HG02571 (cell line): ENCODE measurements around the gene CEBPZOS.
A peak's percentile ranks its signal among the peaks of the same experiment; 100 is the strongest.

Experiments
- ATAC-seq: cut with Tn5 transposase; IDR thresholded peaks from one replicate; pipeline ENCODE4 v1.9.1; 2021; ENCODE audit warnings: mild to moderate bottlenecking, moderate library complexity; ENCODE audit not compliant: unreplicated experiment

The CEBPZOS gene

GRCh38 chr2:37196320-37197195, at the start of gene CEBPZOS:
CEBPZOS (plus strand) TSS chr2:37196496; CDS start chr2:37199705, 3,209 bp downstream.
- peak; percentile 72 for ATAC-seq

GRCh38 chr2:37148325-37148724, 48.0 kb upstream of the CEBPZOS start:
- no peak for ATAC-seq

- ATAC-seq: no peak
These were observed 46.5 kb upstream of the CEBPZOS start for GRCh38 chr2:37149626-37150322.

GRCh38 chr2:37153224-37153623, 43.1 kb upstream of the CEBPZOS start:
- ATAC-seq: no peak

- no peak for ATAC-seq
These were observed 41.5 kb upstream of the CEBPZOS start for GRCh38 chr2:37154785-37155184.

- ATAC-seq: peak; percentile 10
These were observed 40.0 kb upstream of the CEBPZOS start for GRCh38 chr2:37156071-37156856.

GRCh38 chr2:37156857-37157714, 39.2 kb upstream of the CEBPZOS start, which contains the start of gene EIF2AK2:
EIF2AK2 (minus strand) TSS chr2:37156980; CDS start chr2:37147806, 9,174 bp downstream.
- ATAC-seq: peak; percentile 90

GRCh38 chr2:37164757-37165156, 31.5 kb upstream of the CEBPZOS start:
- no peak for ATAC-seq

- ATAC-seq: no peak
These were observed 28.6 kb upstream of the CEBPZOS start for GRCh38 chr2:37167636-37168180.

GRCh38 chr2:37168217-37168981, 27.9 kb upstream of the CEBPZOS start:
- ATAC-seq: no peak

GRCh38 chr2:37171624-37171950, 24.7 kb upstream of the CEBPZOS start:
- no peak for ATAC-seq

GRCh38 chr2:37173741-37174140, 22.6 kb upstream of the CEBPZOS start:
- ATAC-seq: no peak

GRCh38 chr2:37180006-37180639, 16.2 kb upstream of the CEBPZOS start:
- no peak for ATAC-seq

- no peak for ATAC-seq
These were observed 15.7 kb upstream of the CEBPZOS start for GRCh38 chr2:37180640-37181039.

- no peak for ATAC-seq
These were observed 14.3 kb upstream of the CEBPZOS start for GRCh38 chr2:37181726-37182684.

- no peak for ATAC-seq
These were observed 7.7 kb upstream of the CEBPZOS start, which contains the start of gene SULT6B1 for GRCh38 chr2:37188570-37188969. SULT6B1 (minus strand) TSS chr2:37188670; CDS start chr2:37188640, 30 bp downstream.

- ATAC-seq: no peak
These were observed 6.7 kb upstream of the CEBPZOS start for GRCh38 chr2:37189452-37190153.
